Measurements from ENCODE around the gene GABRG3. TPM values are rescaled to one million over a fixed set of nuclear protein-coding genes. Genes with fewer than 3 reads are reported as not detected.

GABRG3 gene
- total RNA-seq, 1 donor from 2014 or later, result under 0.01 TPM

DNA sequence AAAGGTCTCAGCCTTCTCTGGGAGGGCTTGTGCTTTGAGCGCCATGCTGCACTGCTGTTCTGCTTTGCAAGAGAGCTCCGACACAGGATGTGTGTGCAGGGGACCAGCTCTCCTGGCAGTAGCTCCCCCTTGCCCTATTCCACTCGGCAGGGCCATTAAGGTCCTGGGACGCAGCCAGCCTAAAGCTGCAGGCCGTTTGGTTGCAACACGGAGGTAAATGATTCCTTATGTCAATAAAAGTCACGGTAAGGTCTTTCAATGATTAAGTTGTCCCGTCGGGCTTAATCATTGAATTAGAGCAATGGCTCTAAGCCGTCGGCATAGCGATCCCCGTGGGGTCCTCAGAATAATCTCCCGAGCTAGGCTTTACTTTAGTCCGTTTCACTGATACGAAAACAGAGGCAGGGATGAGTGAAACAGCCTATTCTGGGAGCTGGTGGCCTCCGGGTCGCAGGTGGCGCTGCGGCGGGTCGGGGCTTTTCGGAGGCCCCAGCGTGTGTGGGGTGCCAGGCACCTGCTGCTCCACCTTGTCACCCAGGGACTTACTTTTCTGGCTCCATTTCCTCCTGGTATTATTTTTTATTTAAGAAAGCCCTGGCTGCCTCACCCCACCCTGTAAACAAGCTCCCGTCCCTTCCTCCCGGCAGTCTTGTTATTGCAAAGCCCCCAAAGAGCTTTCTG, 603.0 kb downstream of the GABRG3 start:
- Histone ChIP-seq H3K9ac (ENCODE audit: low read depth in 1 of 3, low read length in 3 of 3) (no peak overlapping the region), H3K4me1 (ENCODE audit: control insufficient read depth in 3 of 3, insufficient read depth in 3 of 3, low read length in 3 of 3) (no peaks in the 10 kb centered on the region)

DNA sequence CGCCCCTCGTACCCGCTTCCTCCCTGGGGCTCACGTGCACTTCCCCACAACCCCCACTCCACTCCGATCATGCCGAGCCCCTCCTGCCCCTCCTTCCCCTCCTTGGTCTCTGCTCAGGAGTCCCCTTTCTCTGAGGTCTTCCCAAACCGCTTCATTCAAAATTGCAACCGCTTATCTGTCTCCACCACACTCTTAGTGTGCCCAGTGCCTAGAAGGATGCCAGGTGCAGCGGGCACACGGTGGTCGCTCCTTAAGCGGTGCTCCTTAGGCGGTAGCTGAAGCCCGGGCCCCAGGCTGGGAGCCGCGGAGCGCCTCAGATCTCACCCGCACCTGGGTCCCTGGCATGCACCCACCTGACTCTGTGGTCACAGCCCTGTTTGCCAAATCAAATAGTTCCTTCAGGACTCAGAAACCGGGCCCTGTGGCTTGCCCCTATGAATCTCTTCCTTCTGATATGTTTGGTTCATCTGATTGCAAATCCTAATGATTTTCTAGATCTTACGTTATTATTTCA, 603.6 kb downstream of the GABRG3 start:
- Histone ChIP-seq H3K4me3 (ENCODE audit: low read length in 3 of 3) (no peak overlapping the region), H3K4me1 (ENCODE audit: control insufficient read depth in 3 of 3, insufficient read depth in 3 of 3, low read length in 3 of 3) (no peaks in the 10 kb centered on the region), H3K9ac (ENCODE audit: low read depth in 1 of 3, low read length in 3 of 3) (no peak overlapping the region), H3K9me3 (ENCODE audit: control insufficient read depth in 3 of 3, low read length in 3 of 3) (no peaks in the 10 kb centered on the region), H3K27ac (ENCODE audit: low read depth, low read length) (no peak overlapping the region), H3K27me3 (ENCODE audit: control insufficient read depth in 3 of 3, insufficient read depth in 3 of 3, low read length in 3 of 3) (no peaks in the 10 kb centered on the region), H3K36me3 (ENCODE audit: control insufficient read depth in 3 of 3, insufficient read depth in 3 of 3, low read length in 3 of 3) (no peaks in the 10 kb centered on the region)

More for the DNA sequence above, 603.0 kb downstream of the GABRG3 start:
- Histone ChIP-seq H3K36me3 (ENCODE audit: control insufficient read depth in 3 of 3, insufficient read depth in 3 of 3, low read length in 3 of 3) (no peaks in the 10 kb centered on the region), H3K4me3 (ENCODE audit: low read length in 3 of 3) (no peak overlapping the region), H3K9me3 (ENCODE audit: control insufficient read depth in 3 of 3, low read length in 3 of 3) (no peaks in the 10 kb centered on the region), H3K27ac (ENCODE audit: low read depth, low read length) (no peak overlapping the region), H3K27me3 (ENCODE audit: control insufficient read depth in 3 of 3, insufficient read depth in 3 of 3, low read length in 3 of 3) (no peaks in the 10 kb centered on the region)

DNA sequence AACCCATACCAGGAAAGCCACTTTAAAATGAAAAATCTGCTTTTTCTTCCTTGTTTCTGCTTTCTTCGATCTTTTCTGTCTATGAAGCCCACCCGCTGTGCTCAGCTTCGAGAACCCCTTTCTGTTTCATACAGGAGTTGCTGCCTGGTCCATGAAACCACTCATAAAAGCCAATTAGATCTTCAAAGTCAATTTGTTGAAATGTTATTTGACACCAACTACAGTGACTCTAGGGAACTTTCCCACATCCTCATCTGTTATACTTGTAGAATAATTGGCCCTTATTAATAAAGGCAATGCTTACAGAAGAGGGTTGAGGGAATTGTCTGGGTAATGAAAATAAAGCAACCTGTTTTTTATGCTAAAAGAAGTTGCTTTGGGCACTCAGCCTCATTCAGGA, 604.5 kb downstream of the GABRG3 start:
- Histone ChIP-seq H3K27ac (ENCODE audit: low read depth, low read length) (no peak overlapping the region), H3K4me1 (ENCODE audit: control insufficient read depth in 3 of 3, insufficient read depth in 3 of 3, low read length in 3 of 3) (no peaks in the 10 kb centered on the region), H3K9me3 (ENCODE audit: control insufficient read depth in 3 of 3, low read length in 3 of 3) (no peaks in the 10 kb centered on the region), H3K36me3 (ENCODE audit: control insufficient read depth in 3 of 3, insufficient read depth in 3 of 3, low read length in 3 of 3) (no peaks in the 10 kb centered on the region), H3K27me3 (ENCODE audit: control insufficient read depth in 3 of 3, insufficient read depth in 3 of 3, low read length in 3 of 3) (no peaks in the 10 kb centered on the region), H3K4me3 (ENCODE audit: low read length in 3 of 3) (no peak overlapping the region), H3K9ac (ENCODE audit: low read depth in 1 of 3, low read length in 3 of 3) (no peak overlapping the region)

DNA sequence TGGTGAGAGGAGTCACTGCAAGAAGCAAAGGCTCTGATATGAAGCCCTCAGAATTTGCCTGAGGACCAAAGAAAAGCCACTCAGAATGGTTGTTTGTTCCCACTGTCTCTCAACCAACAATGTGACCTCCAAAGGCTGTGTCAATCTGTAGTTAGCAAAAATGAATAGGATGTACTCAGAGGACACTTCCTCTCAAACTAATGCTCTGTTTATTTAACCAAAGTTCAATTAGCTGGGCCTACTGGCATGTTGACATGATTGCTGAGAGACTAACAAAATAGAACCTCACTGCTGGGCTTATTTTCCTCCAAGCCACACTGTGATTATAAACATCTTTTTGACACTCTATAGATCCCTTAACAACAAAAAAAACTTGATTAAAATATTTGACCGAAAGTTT, 605.6 kb downstream of the GABRG3 start:
- Histone ChIP-seq H3K9me3 (ENCODE audit: control insufficient read depth in 3 of 3, low read length in 3 of 3) (no peaks in the 10 kb centered on the region), H3K4me1 (ENCODE audit: control insufficient read depth in 3 of 3, insufficient read depth in 3 of 3, low read length in 3 of 3) (no peaks in the 10 kb centered on the region), H3K4me3 (ENCODE audit: low read length in 3 of 3) (no peak overlapping the region), H3K27me3 (ENCODE audit: control insufficient read depth in 3 of 3, insufficient read depth in 3 of 3, low read length in 3 of 3) (no peaks in the 10 kb centered on the region), H3K9ac (ENCODE audit: low read depth in 1 of 3, low read length in 3 of 3) (no peak overlapping the region), H3K36me3 (ENCODE audit: control insufficient read depth in 3 of 3, insufficient read depth in 3 of 3, low read length in 3 of 3) (no peaks in the 10 kb centered on the region), H3K27ac (ENCODE audit: low read depth, low read length) (no peak overlapping the region)

DNA sequence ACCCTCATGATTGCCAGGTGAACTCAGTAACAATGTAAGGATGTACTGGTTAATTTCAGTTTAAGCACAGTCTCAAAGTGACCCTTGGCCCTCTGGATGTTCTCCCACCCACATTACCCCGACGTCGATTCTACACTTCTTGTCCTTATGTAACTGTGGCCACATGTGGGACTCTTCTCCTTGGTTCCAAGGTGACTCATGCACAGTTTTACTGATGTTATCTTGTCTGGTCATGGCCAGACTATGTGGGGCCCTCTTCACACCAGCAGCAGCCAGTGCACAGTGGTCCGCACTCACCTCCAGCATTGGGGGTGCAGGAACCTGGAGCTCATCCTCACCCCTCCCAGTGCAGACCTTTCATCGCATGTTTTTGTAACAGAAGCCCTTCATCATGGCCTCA, 608.8 kb downstream of the GABRG3 start:
- Histone ChIP-seq H3K4me1 (ENCODE audit: control insufficient read depth in 3 of 3, insufficient read depth in 3 of 3, low read length in 3 of 3) (no peaks in the 10 kb centered on the region), H3K4me3 (ENCODE audit: low read length in 3 of 3) (no peak overlapping the region), H3K9me3 (ENCODE audit: control insufficient read depth in 3 of 3, low read length in 3 of 3) (no peaks in the 10 kb centered on the region), H3K9ac (ENCODE audit: low read depth in 1 of 3, low read length in 3 of 3) (no peak overlapping the region), H3K27me3 (ENCODE audit: control insufficient read depth in 3 of 3, insufficient read depth in 3 of 3, low read length in 3 of 3) (no peaks in the 10 kb centered on the region), H3K36me3 (ENCODE audit: control insufficient read depth in 3 of 3, insufficient read depth in 3 of 3, low read length in 3 of 3) (no peaks in the 10 kb centered on the region), H3K27ac (ENCODE audit: low read depth, low read length) (no peak overlapping the region)

DNA sequence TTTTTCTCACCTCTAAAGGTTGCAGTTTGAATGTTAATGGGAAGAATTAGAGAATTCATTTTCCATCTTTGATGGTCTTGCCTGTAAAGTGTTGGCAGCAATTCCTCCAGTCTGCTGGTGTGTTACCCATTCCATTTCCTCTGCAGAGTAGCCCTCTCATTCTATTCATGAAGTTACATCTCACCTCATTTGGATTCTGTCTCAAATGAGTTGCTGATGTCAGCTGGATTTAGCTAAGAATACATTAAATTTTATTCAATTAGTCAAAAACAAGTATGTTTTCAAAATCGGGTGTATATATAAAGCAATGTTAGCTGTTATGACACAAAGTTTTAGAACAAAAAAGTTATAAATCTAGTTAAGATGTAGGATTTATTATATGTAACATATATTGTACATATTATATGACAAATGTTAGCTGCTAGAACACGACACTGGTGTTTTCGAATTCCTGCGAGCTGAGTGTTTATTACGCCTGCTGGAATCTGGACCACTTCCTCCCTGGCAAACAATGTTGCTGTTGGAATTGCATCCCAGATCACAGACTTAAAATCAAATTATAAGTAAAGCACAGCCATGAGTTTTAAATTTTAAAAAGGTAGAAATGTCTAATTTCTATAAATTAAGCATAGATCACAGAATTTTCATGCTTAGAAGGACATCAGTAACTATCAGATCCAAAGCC, 611.9 kb downstream of the GABRG3 start:
- no peaks in the 10 kb centered on the region for H3K27me3 ChIP-seq (ENCODE audit: control insufficient read depth in 3 of 3, insufficient read depth in 3 of 3, low read length in 3 of 3)
- no peak overlapping the region for H3K4me3 ChIP-seq (ENCODE audit: low read length in 3 of 3)
- H3K27ac ChIP-seq (ENCODE audit: low read depth, low read length), result no peak overlapping the region
- H3K9me3 ChIP-seq (ENCODE audit: control insufficient read depth in 3 of 3, low read length in 3 of 3), result no peaks in the 10 kb centered on the region
- H3K36me3 ChIP-seq (ENCODE audit: control insufficient read depth in 3 of 3, insufficient read depth in 3 of 3, low read length in 3 of 3), result no peaks in the 10 kb centered on the region
- no peaks in the 10 kb centered on the region for H3K4me1 ChIP-seq (ENCODE audit: control insufficient read depth in 3 of 3, insufficient read depth in 3 of 3, low read length in 3 of 3)
- no peak overlapping the region for H3K9ac ChIP-seq (ENCODE audit: low read depth in 1 of 3, low read length in 3 of 3)

DNA sequence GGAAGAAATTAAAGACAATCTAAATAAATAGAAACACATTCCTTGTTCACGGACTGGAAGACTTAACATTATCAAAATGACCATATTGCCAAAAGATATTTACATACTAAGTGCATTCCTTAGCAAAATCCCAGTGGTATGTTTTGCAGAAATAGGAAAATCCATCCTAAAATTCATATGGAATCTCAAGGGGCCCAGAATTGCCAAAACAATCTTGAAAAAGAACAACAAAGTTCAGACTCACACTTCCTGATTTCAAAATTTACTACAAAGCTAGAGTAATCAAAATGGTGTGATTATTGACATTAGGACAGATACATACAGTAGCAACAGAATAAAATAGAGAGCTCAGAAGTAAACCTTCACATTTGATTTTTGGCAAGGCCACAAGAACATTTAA, 612.7 kb downstream of the GABRG3 start:
- Histone ChIP-seq H3K4me1 (ENCODE audit: control insufficient read depth in 3 of 3, insufficient read depth in 3 of 3, low read length in 3 of 3) (no peaks in the 10 kb centered on the region), H3K27me3 (ENCODE audit: control insufficient read depth in 3 of 3, insufficient read depth in 3 of 3, low read length in 3 of 3) (no peaks in the 10 kb centered on the region), H3K9me3 (ENCODE audit: control insufficient read depth in 3 of 3, low read length in 3 of 3) (no peaks in the 10 kb centered on the region), H3K9ac (ENCODE audit: low read depth in 1 of 3, low read length in 3 of 3) (no peak overlapping the region), H3K4me3 (ENCODE audit: low read length in 3 of 3) (no peak overlapping the region), H3K36me3 (ENCODE audit: control insufficient read depth in 3 of 3, insufficient read depth in 3 of 3, low read length in 3 of 3) (no peaks in the 10 kb centered on the region), H3K27ac (ENCODE audit: low read depth, low read length) (no peak overlapping the region)

DNA sequence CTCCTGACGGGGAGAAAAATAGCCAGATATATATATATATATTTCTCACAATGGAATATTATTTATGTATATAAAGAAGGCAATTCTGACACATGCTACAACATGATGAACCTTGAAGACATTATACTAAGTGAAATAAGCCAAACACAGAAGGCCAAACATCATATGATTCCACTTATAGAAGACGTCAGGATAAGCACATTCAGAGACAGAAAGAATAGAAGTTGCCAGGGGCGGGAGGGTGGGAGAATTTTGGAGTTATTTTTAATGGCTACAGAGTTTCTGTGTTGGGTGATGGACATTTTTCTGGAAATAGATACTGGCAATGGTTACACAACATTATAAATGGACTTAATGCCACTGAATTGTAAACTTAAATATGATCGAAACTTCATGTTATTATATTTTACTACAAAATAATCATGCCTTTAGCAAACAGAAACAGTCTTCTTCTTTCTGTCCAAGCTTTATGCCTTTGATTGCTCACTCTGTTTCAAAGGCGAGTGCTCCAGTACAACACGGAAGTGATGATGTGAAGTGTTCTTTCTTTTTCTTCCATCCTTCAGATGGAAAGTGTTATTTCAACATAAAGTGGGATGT, 614.2 kb downstream of the GABRG3 start:
- no peak overlapping the region for H3K9ac ChIP-seq (ENCODE audit: low read depth in 1 of 3, low read length in 3 of 3)
- H3K27me3 ChIP-seq (ENCODE audit: control insufficient read depth in 3 of 3, insufficient read depth in 3 of 3, low read length in 3 of 3), result no peaks in the 10 kb centered on the region
- H3K27ac ChIP-seq (ENCODE audit: low read depth, low read length), result no peak overlapping the region
- no peaks in the 10 kb centered on the region for H3K36me3 ChIP-seq (ENCODE audit: control insufficient read depth in 3 of 3, insufficient read depth in 3 of 3, low read length in 3 of 3)
- H3K4me1 ChIP-seq (ENCODE audit: control insufficient read depth in 3 of 3, insufficient read depth in 3 of 3, low read length in 3 of 3), result no peaks in the 10 kb centered on the region
- no peak overlapping the region for H3K4me3 ChIP-seq (ENCODE audit: low read length in 3 of 3)
- no peaks in the 10 kb centered on the region for H3K9me3 ChIP-seq (ENCODE audit: control insufficient read depth in 3 of 3, low read length in 3 of 3)

DNA sequence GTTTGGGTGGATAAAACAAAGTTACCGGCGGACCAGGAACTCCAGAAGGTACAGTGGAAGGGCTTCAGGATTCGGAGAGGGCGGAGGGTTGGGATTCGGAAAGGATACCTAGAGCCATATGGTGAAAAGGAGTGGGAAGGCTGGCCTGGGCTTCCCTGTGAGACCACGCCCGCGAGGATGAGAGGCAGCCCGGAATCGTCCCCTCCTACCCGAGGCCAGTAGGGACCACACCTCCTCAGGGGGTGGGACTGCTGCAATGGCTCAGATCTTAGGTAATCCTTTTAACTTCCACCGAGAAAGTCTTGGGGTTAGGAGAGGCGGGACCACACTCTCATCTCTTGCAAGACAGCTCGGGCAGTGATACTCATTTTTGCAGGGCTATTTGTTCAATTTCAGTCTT, 616.8 kb downstream of the GABRG3 start:
- Histone ChIP-seq H3K4me3 (ENCODE audit: low read length in 3 of 3) (no peak overlapping the region), H3K27me3 (ENCODE audit: control insufficient read depth in 3 of 3, insufficient read depth in 3 of 3, low read length in 3 of 3) (peaks cover 0 to 3% (median 0%) of the 10 kb centered on the region in 3 donors), H3K4me1 (ENCODE audit: control insufficient read depth in 3 of 3, insufficient read depth in 3 of 3, low read length in 3 of 3) (no peaks in the 10 kb centered on the region), H3K36me3 (ENCODE audit: control insufficient read depth in 3 of 3, insufficient read depth in 3 of 3, low read length in 3 of 3) (no peaks in the 10 kb centered on the region), H3K9ac (ENCODE audit: low read depth in 1 of 3, low read length in 3 of 3) (no peak overlapping the region), H3K27ac (ENCODE audit: low read depth, low read length) (no peak overlapping the region), H3K9me3 (ENCODE audit: control insufficient read depth in 3 of 3, low read length in 3 of 3) (peaks cover 0 to 3% (median 0%) of the 10 kb centered on the region in 3 donors)

DNA sequence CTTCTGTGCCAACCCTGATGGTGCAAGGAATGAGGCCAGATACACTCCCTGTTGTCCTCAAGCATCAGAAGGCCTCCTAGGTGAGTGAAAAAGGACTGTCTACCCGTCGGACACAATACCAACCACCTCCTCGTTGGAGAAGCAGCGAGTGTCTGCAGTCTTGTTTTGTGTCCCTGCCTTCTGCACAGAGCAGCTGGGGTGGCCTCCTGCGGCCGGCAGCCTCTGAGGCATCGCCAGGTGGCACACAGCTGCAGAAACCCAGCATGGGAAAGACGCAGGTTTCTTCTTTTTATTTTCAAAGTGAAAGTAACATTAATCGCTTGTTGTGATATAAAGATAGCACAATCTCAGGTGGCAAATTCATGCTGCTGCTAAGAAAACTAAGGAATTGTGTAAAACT, 618.3 kb downstream of the GABRG3 start:
- no peaks in the 10 kb centered on the region for H3K4me1 ChIP-seq (ENCODE audit: control insufficient read depth in 3 of 3, insufficient read depth in 3 of 3, low read length in 3 of 3)
- H3K4me3 ChIP-seq (ENCODE audit: low read length in 3 of 3), result no peak overlapping the region
- H3K27ac ChIP-seq (ENCODE audit: low read depth, low read length), result no peak overlapping the region
- no peaks in the 10 kb centered on the region for H3K36me3 ChIP-seq (ENCODE audit: control insufficient read depth in 3 of 3, insufficient read depth in 3 of 3, low read length in 3 of 3)
- peaks cover 0 to 3% (median 0%) of the 10 kb centered on the region in 3 donors for H3K9me3 ChIP-seq (ENCODE audit: control insufficient read depth in 3 of 3, low read length in 3 of 3)
- peaks cover 0 to 3% (median 0%) of the 10 kb centered on the region in 3 donors for H3K27me3 ChIP-seq (ENCODE audit: control insufficient read depth in 3 of 3, insufficient read depth in 3 of 3, low read length in 3 of 3)
- H3K9ac ChIP-seq (ENCODE audit: low read depth in 1 of 3, low read length in 3 of 3), result no peak overlapping the region

Data from skeletal muscle tissue (tissue), 4 donors.